Astrocyte of the spinal cord (primary cell): Measurements from ENCODE around the gene GLYAT.
"Not testable (repeated sequence)": the region's sequence is repeated elsewhere in the genome, so short reads cannot be mapped to it uniquely, and the experiment has no call there.

Experiments used
- DNase-seq: peaks from one replicate; pipeline ENCODE4 v3.0.0; 2011; ENCODE audit warnings: low read depth, low spot score
- H3K4me3 ChIP-seq: 2 replicates; pipeline ENCODE4 v1.5.1; 2011; ENCODE audit warnings: low read depth, mild to moderate bottlenecking, low read length, moderate library complexity
- CTCF ChIP-seq: IDR thresholded peaks from 2 replicates; pipeline ENCODE4 v1.5.1; 2012; ENCODE audit warnings: low read depth, mild to moderate bottlenecking, low read length, inconsistent platforms
- in situ Hi-C: cut with HindIII; loops from 2 replicates; pipeline ENCODE4 v1.10.0; 2017; ENCODE audit warnings: low sequenced_read_pairs

GLYAT gene

GRCh38 chr11:58685973-58686722 lies 45.6 kb downstream of the GLYAT start:
- in situ Hi-C loops = no loop called here
- no peak for TF ChIP-seq CTCF
- H3K4me3 ChIP-seq = no peak overlapping the region
- DNase-seq = no peak

- H3K4me3 ChIP-seq, DNase-seq, in situ Hi-C loops: not testable (repeated sequence)
Measured at GRCh38 chr11:58682660-58683059, 49.1 kb downstream of the GLYAT start.

GRCh38 chr11:58677536-58677935 lies 54.2 kb downstream of the GLYAT start:
- DNase-seq, H3K4me3 ChIP-seq, in situ Hi-C loops: not testable (repeated sequence)

GRCh38 chr11:58676563-58677135 lies 55.1 kb downstream of the GLYAT start:
- in situ Hi-C loops = no loop called here
- no peak for DNase-seq
- no peak overlapping the region for H3K4me3 ChIP-seq
- no peak for TF ChIP-seq CTCF

- peak; percentile 57 for DNase-seq
- peak; percentile 99 for TF ChIP-seq CTCF
- no peak overlapping the region for H3K4me3 ChIP-seq
- in situ Hi-C loops = no loop called here
Measured at GRCh38 chr11:58675334-58676155, 56.2 kb downstream of the GLYAT start.

- no peak overlapping the region for H3K4me3 ChIP-seq
- no peak for DNase-seq
- in situ Hi-C loops = no loop called here
- TF ChIP-seq CTCF = no peak
Measured at GRCh38 chr11:58674609-58675008, 57.1 kb downstream of the GLYAT start.

- in situ Hi-C loops = no loop called here
- no peak for DNase-seq
- TF ChIP-seq CTCF = no peak
- no peak overlapping the region for H3K4me3 ChIP-seq
Measured at GRCh38 chr11:58671983-58672633, 59.6 kb downstream of the GLYAT start.
